ENCODE data around the gene KCNK6.

KCNK6 gene

GRCh38 chr19:38298821-38299680, 20.6 kb upstream of the KCNK6 start:
- DNase-seq = no peak

GRCh38 chr19:38303517-38304351, 15.9 kb upstream of the KCNK6 start, which contains the start of gene C19orf33:
C19orf33 (plus strand) TSS chr19:38304251; CDS start chr19:38304262, 11 bp downstream.
- DNase-seq = no peak

- no peak for DNase-seq
Observed at GRCh38 chr19:38304352-38304865, 15.2 kb upstream of the KCNK6 start.

- DNase-seq = no peak
Observed at GRCh38 chr19:38304866-38305429, 14.7 kb upstream of the KCNK6 start.

- DNase-seq = no peak
Observed at GRCh38 chr19:38306236-38306635, 13.4 kb upstream of the KCNK6 start.

- no peak for DNase-seq
Observed at GRCh38 chr19:38307076-38307475, 12.6 kb upstream of the KCNK6 start.

- no peak for DNase-seq
Observed at GRCh38 chr19:38307597-38307996, 12.0 kb upstream of the KCNK6 start.

GRCh38 chr19:38308006-38308766, 11.5 kb upstream of the KCNK6 start:
- no peak for DNase-seq

- DNase-seq = no peak
Observed at GRCh38 chr19:38308926-38309614, 10.6 kb upstream of the KCNK6 start.

- no peak for DNase-seq
Observed at GRCh38 chr19:38309615-38310278, 9.9 kb upstream of the KCNK6 start.

GRCh38 chr19:38310279-38310670, 9.4 kb upstream of the KCNK6 start:
- DNase-seq = no peak

GRCh38 chr19:38310986-38311385, 8.7 kb upstream of the KCNK6 start:
- no peak for DNase-seq

GRCh38 chr19:38315657-38316476, 3.8 kb upstream of the KCNK6 start, which contains the start of gene YIF1B:
YIF1B (minus strand) TSS chr19:38315947; CDS start chr19:38315917, 30 bp downstream.
- peak; percentile 93 for DNase-seq

- DNase-seq = no peak
Observed at GRCh38 chr19:38316477-38317067, 3.1 kb upstream of the KCNK6 start.

- DNase-seq = no peak
Observed at GRCh38 chr19:38317104-38317612, 2.5 kb upstream of the KCNK6 start.

- no peak for DNase-seq
Observed at GRCh38 chr19:38318660-38319059, 985 bp upstream of the KCNK6 start.

GRCh38 chr19:38320969-38321339, 1.3 kb downstream of the KCNK6 start:
- DNase-seq = no peak

GRCh38 chr19:38321646-38322196, 2.1 kb downstream of the KCNK6 start:
- DNase-seq = no peak

- no peak for DNase-seq
Observed at GRCh38 chr19:38323291-38323690, 3.6 kb downstream of the KCNK6 start.

Data from activated CD4-positive, alpha-beta T cell treated with anti-CD3 and anti-CD28 coated beads, Interleukin-2, amount 50 U/mL, for 1 hour (primary cell).